Adrenal gland (tissue), 12 donors: ENCODE results near the gene HPRT1. TPM values are rescaled to one million over a fixed set of nuclear protein-coding genes. Genes with fewer than 3 reads are reported as not detected.
A peak's percentile ranks its signal among the peaks of the same experiment; 100 is the strongest.

Source experiments
- DNase-seq, 7 donors: peaks; one replicate each; pipeline ENCODE4 v3.0.0-alpha.2; 2019 to 2020
- H3K27ac ChIP-seq, 5 donors: fragments of 200-600 bp; sonication (generic) in 4 of 5; 1 replicate in 3 of 5; 2 replicates in 2 of 5; pipeline versions ENCODE4 v1.5.1 to v1.8.0; 2016 to 2020; ENCODE audit warnings: mild to moderate bottlenecking in 1 of 5
- H3K27me3 ChIP-seq: fragments of 200-600 bp; 2 replicates; pipeline ENCODE4 v1.8.0; 2021
- H3K36me3 ChIP-seq, 2 donors: fragments of 200-600 bp; replicated peaks in 1 of 2; 1 replicate in 1 of 2; 2 replicates in 1 of 2; pipeline versions ENCODE4 v1.5.1 to v1.8.0; 2018 to 2022
- H3K4me1 ChIP-seq, 2 donors: fragments of 200-600 bp; replicated peaks in 1 of 2; 1 replicate in 1 of 2; 2 replicates in 1 of 2; pipeline versions ENCODE4 v1.5.1 to v1.8.0; 2018 to 2021
- H3K4me3 ChIP-seq, 4 donors: fragments of 200-600 bp; sonication (generic) in 3 of 4; one replicate each; pipeline ENCODE4 v1.5.1; 2016 to 2018
- H3K9me3 ChIP-seq, 3 donors: fragments of 200-600 bp; sonication (generic) in 1 of 3; replicated peaks in 1 of 3; 1 replicate in 2 of 3; 2 replicates in 1 of 3; pipeline versions ENCODE4 v1.5.1 to v1.8.0; 2016 to 2021
- CTCF ChIP-seq, 6 experiments: fragments of 450-650 bp in 4 of 6; fragments of 200-600 bp in 2 of 6; sonication (generic) in 1 of 6; IDR thresholded peaks; 1 replicate in 5 of 6; 2 replicates in 1 of 6; pipeline versions ENCODE4 v1.5.1 to v1.8.0; 2016 to 2021; ENCODE audit warnings: antibody characterized with exemption in 6 of 6, mild to moderate bottlenecking in 2 of 6, moderate library complexity in 1 of 6
- POLR2A ChIP-seq, 2 donors: fragments of 450-650 bp; IDR thresholded peaks; one replicate each; pipeline ENCODE4 v1.6.1; 2017; ENCODE audit warnings: antibody characterized with exemption in 2 of 2, mild to moderate bottlenecking in 2 of 2, moderate library complexity in 1 of 2
- WGBS, 4 donors: extraction: QIAGEN DNeasy Blood & Tissue Kit in 2 of 4; methylation state at CpG; one replicate each; pipeline versions ENCODE4 v1.1.5 to v1.1.7; 2013 to 2017; 5-methylcytosine and 5-hydroxymethylcytosine counted together
- intact Hi-C, 2 donors: fragments of 100-400 bp; cut with DNase I; formaldehyde crosslinking; loops; one replicate each; pipeline versions ENCODE4 v1.14.1 to v1.15.0; 2022 to 2023
- polyA plus RNA-seq, 3 donors: library from polyadenylated mRNA; stranded (reverse); fragments of 200-250 nt in 2 of 3; fragments of 350-450 nt in 1 of 3; fragmentation: Illumina TruSeq in 1 of 3; extraction: RNeasy Lipid Tissue Mini Kit (QIAGEN cat#74804) in 1 of 3; gene quantifications; one replicate each; pipeline ENCODE4 v1.2.3, GENCODE V29; 2013 to 2014
- total RNA-seq, 9 donors: library from RNA; depleted of rRNA in 4 of 9; stranded (reverse); fragments of >200 nt in 4 of 9; fragments of 120-200 nt in 1 of 9; fragmentation: NEBNext Ultra II Directional in 1 of 9; extraction: Animal tissue kit (Norgen Biotek cat#: 25700) in 1 of 9; gene quantifications; one replicate each; pipeline versions ENCODE4 v1.1.0 to v1.2.4, GENCODE V29; 2013 to 2023
- donor health status: healthy with polysubstance abuse.
- donor health status: Bipolar disorder and iron deficiency.
- donor health status: DM: yes; HTN: yes; CAD: no.
- donor health status: DM: no; HTN: no; CAD: no.
- donor health status: DM: no; HTN: no; CAD: no.
- donor health status: DM: yes; HTN: yes; CAD: no.

HPRT1 gene
- total and polyA plus RNA-seq, 12 donors, result 5.5 to 66.0 (median 26.8) TPM

GRCh38 chrX:134484039-134484438, 24.1 kb downstream of the HPRT1 start:
- TF ChIP-seq CTCF (IDR thresholded peaks at IDR 0.05) (peak; percentile 60 to 71 (median 66)), POLR2A (IDR thresholded peaks at IDR 0.05) (no peak)
- WGBS, 4 donors, result 21 to 74% (median 41%) methylated on average over 1 of the region's 1 CpG
- intact Hi-C loops, result loop anchor here in 1 of 2 donors (10.0 kb wide), 1 partner anchor 281 kb away; no protein-coding TSS in a partner anchor
- Histone ChIP-seq H3K4me1 (no peaks in the 10 kb centered on the region), H3K27me3 (no peaks in the 10 kb centered on the region), H3K4me3 (no peak overlapping the region), H3K9me3 (no peaks in the 10 kb centered on the region), H3K36me3 (no peaks in the 10 kb centered on the region), H3K27ac (no peak overlapping the region)
- no peak for DNase-seq

- H3K27me3 ChIP-seq, result no peaks in the 10 kb centered on the region
- H3K36me3 ChIP-seq, result no peaks in the 10 kb centered on the region
- DNase-seq, result peak in 6 of 7 donors; percentile 31 to 61 (median 42)
- TF ChIP-seq CTCF (IDR thresholded peaks at IDR 0.05), result no peak
- no peak for TF ChIP-seq POLR2A (IDR thresholded peaks at IDR 0.05)
- intact Hi-C loops, result loop anchor here in 1 of 2 donors (10.0 kb wide), 1 partner anchor 563 kb away; no protein-coding TSS in a partner anchor
- H3K9me3 ChIP-seq, result no peaks in the 10 kb centered on the region
- WGBS, 4 donors, result 31 to 48% (median 37%) methylated on average over 2 of the region's 2 CpGs
- no peak overlapping the region for H3K4me3 ChIP-seq
- no peak overlapping the region for H3K27ac ChIP-seq
- no peaks in the 10 kb centered on the region for H3K4me1 ChIP-seq
Observed at GRCh38 chrX:134501941-134502340, 42.0 kb downstream of the HPRT1 start.

GRCh38 chrX:134502686-134503085, 42.7 kb downstream of the HPRT1 start:
- Histone ChIP-seq H3K36me3 (no peaks in the 10 kb centered on the region), H3K9me3 (no peaks in the 10 kb centered on the region), H3K27me3 (no peaks in the 10 kb centered on the region), H3K27ac (no peak overlapping the region), H3K4me1 (no peaks in the 10 kb centered on the region), H3K4me3 (no peak overlapping the region)
- no peak for DNase-seq
- TF ChIP-seq CTCF (IDR thresholded peaks at IDR 0.05), result no peak
- no peak for TF ChIP-seq POLR2A (IDR thresholded peaks at IDR 0.05)
- intact Hi-C loops, result loop anchor here in 1 of 2 donors (10.0 kb wide), 1 partner anchor 562 kb away; no protein-coding TSS in a partner anchor

- H3K36me3 ChIP-seq, result no peaks in the 10 kb centered on the region
- H3K9me3 ChIP-seq, result no peaks in the 10 kb centered on the region
- H3K27ac ChIP-seq, result no peak overlapping the region
- H3K4me1 ChIP-seq, result no peaks in the 10 kb centered on the region
- no peak overlapping the region for H3K4me3 ChIP-seq
- TF ChIP-seq CTCF (IDR thresholded peaks at IDR 0.05), result no peak
- no peak for TF ChIP-seq POLR2A (IDR thresholded peaks at IDR 0.05)
- intact Hi-C loops, result no loop called here
- no peaks in the 10 kb centered on the region for H3K27me3 ChIP-seq
- 78 to 93% (median 81%) methylated on average over 6 to 9 of the region's 9 CpGs for WGBS, 4 donors
- no peak for DNase-seq
Observed at GRCh38 chrX:134512566-134512965, 52.6 kb downstream of the HPRT1 start.
